NCI-H2029 (cell line): Measurements from ENCODE around the gene CACNA1C.

Experiments used
- DNase-seq: peaks from one replicate; lab custom pipeline; 2025; lab: John Stamatoyannopoulos, UW

CACNA1C gene

DNA sequence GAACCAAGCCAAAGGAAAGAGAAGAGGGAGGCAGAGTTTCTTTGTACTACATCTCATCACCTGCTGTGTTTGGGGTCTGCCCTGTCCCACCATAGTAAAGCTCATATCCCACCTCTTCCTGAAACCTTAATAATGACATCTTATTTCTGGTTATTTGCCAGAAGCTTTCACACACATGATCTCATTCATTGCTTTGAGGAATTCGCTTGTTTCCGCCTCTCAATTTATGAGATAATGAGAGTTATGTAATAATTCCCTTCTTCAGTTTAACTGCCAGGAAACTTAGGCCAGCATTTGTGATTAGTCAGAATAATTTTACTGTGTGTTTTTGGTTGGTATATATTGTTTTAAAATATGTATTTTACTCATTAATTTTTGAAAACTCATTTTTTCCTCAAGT lies 205.2 kb downstream of the CACNA1C start:
- no peak for DNase-seq

DNA sequence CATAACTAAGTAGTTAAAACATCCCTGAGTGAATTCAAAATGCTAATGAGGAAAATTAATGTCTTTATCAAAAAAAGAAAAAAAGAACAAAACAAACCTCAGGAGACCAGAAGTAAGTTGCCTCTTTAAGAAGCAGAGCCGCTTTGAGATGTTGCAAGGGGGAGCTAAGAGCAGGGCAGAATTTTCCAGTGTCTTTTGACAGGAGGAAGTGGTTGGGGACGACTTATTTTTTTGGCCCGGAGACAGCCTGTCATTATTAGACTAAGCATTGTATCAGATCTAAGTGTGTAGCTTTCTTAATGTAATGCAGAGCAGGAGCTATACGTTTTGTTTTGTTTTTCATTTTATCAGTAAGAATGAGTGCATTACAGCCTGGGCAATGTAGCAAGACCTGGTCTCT lies 206.6 kb downstream of the CACNA1C start:
- no peak for DNase-seq

GRCh38 chr12:2260441-2260840 lies 207.7 kb downstream of the CACNA1C start:
- no peak for DNase-seq

GRCh38 chr12:2261708-2262107 lies 208.9 kb downstream of the CACNA1C start:
- no peak for DNase-seq

GRCh38 chr12:2262449-2262848 lies 209.7 kb downstream of the CACNA1C start:
- no peak for DNase-seq

GRCh38 chr12:2263901-2264300 lies 211.1 kb downstream of the CACNA1C start:
- DNase-seq: no peak

GRCh38 chr12:2264651-2265232 lies 212.0 kb downstream of the CACNA1C start:
- DNase-seq: no peak

- no peak for DNase-seq
Observed at GRCh38 chr12:2265461-2266167, 212.8 kb downstream of the CACNA1C start.

DNA sequence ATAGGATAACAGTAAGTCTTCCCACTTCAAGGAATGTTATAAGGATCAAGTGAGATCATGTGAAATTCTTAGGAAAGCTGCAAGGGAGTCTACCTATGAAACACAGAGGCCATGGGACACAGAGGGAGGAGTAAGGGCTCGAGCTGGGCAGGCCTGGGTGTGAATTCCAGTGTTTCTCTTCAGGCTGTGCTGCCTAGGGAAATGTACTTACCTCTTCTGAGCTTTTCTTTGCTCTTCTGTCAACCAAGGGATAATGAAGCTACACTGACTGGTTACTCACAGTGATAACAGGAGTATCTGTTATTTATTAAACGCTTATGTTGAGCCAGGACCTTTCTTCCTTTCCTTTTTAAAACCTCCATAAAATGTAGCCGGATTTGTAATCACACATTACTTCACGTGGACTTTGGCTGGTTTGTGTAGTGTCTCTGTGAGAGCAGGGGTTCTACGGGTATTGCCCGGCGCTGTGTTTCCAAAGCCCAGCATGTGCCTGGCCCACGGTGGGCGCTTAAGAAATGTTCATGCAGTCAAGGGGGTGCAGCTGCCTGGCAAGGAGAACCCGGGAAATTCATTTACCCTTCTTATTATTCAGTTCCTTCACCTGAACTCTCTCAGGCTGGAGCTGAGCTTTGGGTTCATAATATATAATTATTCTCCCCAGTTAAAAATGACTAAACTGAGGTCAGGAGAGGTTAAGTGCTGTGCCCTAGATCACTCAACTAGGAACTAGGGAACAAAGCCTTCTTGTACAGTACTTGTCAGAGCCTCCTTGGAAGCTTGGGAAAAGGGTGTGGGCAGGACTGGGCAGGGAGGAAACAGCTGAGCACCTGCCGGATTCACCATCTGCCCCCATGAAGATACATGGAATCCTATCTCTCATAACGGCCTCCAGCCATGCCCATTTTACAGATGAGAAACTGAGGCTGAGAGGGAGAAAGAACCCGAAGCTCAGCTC lies 214.2 kb downstream of the CACNA1C start:
- DNase-seq: no peak

GRCh38 chr12:2267703-2268470 lies 215.1 kb downstream of the CACNA1C start:
- no peak for DNase-seq

DNA sequence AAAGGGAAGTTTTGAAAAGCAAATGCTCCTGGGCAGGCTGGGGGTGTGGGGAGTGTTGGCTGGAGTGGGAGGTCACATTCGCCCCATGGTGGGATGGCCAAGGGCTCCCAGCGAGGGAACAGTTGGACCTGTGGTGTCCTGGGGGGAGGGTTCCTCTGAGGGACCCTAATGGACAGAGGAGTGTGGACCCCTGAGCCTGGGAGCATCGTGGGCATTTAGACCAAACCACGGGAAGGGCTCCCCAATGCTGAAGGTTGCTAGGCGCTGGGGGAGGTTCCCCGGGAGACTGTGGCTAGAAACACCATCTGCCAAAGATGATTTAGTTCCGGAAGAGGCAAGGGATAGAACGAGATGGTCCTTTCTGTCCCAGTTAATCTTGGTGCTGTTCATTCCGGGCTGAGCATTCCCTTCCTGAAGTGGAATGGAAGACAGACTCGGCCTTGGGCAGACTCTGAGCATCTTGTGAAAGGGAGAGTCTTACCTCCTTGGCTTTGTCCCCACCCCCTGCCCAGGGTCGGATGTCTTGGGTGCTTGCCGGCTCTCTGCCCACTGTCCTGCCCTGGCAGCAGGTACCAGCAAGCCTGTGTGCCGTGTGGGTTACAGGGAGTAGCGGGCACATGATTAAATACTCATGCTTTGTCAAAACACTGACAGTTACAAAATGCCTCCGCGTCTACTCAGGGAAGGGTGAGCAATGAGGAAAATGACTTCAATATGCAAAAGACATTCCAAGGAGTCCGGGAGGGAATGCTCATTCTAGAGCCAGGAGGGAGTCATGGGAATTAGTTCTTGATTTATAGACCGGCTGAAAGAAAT lies 215.9 kb downstream of the CACNA1C start:
- no peak for DNase-seq

- DNase-seq: no peak
Observed at GRCh38 chr12:2270846-2271245, 218.1 kb downstream of the CACNA1C start.

GRCh38 chr12:2271961-2272360 lies 219.2 kb downstream of the CACNA1C start:
- no peak for DNase-seq

DNA sequence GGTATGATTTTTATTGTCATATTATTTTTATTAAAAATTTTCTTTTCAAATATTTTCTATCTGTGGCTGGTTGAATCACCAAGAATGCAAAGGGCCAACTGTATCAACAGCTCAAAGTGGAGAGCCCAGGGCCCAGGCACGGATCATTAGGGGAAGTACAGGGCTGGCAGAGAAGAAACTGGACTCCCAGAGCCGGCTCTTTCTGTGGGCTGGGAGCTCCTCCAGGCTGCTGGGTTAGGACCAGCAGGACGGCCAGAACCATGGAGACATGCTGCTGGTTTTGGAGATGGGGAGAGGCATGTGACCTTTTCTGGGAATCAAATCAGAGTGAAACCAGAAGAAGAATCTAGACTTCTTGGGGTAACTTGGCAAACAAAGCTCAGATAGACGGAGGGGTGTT lies 220.5 kb downstream of the CACNA1C start:
- no peak for DNase-seq

GRCh38 chr12:2273751-2274150 lies 221.0 kb downstream of the CACNA1C start:
- DNase-seq: no peak

GRCh38 chr12:2274733-2275132 lies 221.9 kb downstream of the CACNA1C start:
- no peak for DNase-seq

GRCh38 chr12:2276288-2277033 lies 223.7 kb downstream of the CACNA1C start:
- no peak for DNase-seq

DNA sequence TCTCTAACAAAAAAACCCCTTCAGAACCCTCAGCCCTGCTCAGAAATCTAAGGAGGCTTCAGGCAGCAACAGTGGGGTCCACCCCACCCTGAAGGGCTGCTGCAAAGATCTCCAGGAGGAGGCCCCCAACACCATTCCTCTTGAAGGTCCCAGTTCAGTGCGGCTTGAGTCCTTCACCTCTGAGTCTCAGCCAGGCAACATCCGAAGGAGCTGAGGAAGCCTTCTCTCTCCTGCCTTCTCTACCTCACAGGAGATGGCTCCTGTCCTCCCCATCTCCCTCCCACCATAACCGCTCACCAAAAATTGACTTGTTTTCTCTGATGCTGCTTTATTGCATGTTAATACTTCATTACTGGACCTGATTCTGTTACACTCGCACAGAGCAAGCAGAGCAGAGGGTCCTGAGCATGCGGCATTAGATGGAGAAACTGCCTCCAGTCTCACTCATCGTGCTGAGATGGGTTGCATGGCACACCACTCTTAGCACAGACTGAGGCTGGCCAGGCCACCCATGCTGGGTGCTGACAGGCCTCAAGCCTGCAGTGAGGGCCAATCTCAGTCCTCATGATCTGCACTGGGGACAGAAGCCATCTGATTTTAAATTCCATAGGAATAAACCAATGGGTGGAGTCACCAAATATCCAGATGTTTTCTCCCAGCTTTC lies 224.8 kb downstream of the CACNA1C start:
- no peak for DNase-seq

DNA sequence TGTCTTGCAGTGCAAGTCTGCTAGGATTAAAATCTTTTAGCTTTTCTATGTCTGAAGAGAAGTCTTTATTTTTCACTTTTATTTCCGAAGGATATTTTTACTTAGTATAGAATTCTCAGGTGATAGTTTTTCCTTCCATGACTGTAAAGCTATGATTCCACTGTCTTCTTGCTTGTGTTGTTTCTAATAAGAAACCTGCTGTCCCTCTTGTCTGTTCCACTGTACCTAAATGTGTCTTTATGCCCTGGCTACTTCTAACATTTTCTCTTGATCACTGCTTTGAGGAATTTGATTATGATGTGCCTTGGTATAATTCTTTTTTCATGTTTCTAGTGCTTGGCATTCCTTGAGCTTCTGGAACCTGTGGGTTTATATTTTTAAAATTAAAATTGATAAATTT lies 228.7 kb downstream of the CACNA1C start:
- DNase-seq: no peak

DNA sequence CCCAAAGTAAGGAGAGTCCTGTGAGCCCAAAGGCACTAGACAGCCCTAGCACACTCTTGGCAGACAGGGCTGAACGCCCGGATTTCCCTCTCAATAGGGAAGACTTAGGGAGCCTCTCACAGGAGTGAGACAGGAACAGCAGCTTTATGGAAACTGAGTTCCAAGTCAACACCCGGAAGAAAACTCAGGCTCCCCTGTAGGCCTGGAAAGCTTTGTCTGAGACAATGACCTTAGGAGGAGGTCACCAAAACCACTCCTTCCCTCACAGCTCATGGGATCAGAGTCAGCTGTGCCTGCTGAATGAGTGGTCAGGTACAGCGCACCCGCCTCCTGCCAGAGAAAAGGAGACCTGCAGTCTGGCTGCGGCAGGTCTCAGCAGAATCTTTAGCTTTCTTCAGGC lies 229.5 kb downstream of the CACNA1C start:
- no peak for DNase-seq
